PC-3 (cell line): ENCODE measurements around the gene PRKCE.

Source experiments
- CTCF ChIP-seq: fragments of 300-600 bp; sonication (generic); conservative IDR thresholded peaks from 2 replicates; pipeline ENCODE4 v1.5.1; 2017; ENCODE audit warnings: antibody characterized with exemption, low read depth, mild to moderate bottlenecking, low read length
- EZH2 ChIP-seq: fragments of 300-600 bp; sonication (generic); IDR thresholded peaks from one replicate; pipeline ENCODE4 v1.6.1; 2017; ENCODE audit warnings: antibody characterized with exemption, mild to moderate bottlenecking, low read length; ENCODE audit not compliant: unreplicated experiment
- EZH2phosphoT487 ChIP-seq: fragments of 300-600 bp; sonication (generic); IDR thresholded peaks from 2 replicates; pipeline ENCODE4 v1.6.1; 2018; ENCODE audit warnings: mild to moderate bottlenecking, antibody characterized with exemption, low read length, borderline replicate concordance

GRCh38 chr2:45851111-45851510 is 199.6 kb downstream of the PRKCE start:
- TF ChIP-seq CTCF (no peak), EZH2phosphoT487 (no peak), EZH2 (no peak)
